ENCODE results near the gene ALAS1. TPM values are rescaled to one million over a fixed set of nuclear protein-coding genes. Genes with fewer than 3 reads are reported as not detected.

The ALAS1 gene
- total RNA-seq, 2 experiments from 2014 or later, result 34.4 to 43.6 TPM

DNA sequence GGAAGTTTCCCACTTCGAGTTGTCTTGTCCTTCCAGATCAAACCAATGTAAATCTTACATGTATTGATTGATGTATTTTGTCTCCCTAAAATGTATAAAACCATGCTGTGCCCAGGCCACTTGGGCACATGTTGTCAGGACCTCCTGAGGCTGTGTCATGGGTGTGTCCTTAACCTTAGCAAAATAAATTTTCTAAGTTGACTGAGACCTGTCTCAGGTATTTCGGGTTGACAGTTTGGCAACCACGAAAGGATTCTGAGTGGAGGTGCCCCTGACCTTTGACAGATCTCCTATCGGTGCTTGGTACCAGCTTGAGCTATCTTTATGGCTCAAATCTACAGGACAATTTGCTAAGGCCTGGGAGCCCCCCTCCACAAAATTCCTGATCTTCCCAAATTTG is 42.0 kb upstream of the ALAS1 start:
- peaks cover 8% of the 10 kb centered on the region; the same call in 1 of the 2 replicates for H3K36me3 ChIP-seq (ENCODE audit: insufficient read depth, low read length)
- no peaks in the 10 kb centered on the region for H3K9me2 ChIP-seq (ENCODE audit: insufficient read depth, low read length)
- peaks cover 9% of the 10 kb centered on the region for H3K4me1 ChIP-seq (ENCODE audit: insufficient read depth, low read length, poor library complexity, severe bottlenecking)
- TF ChIP-seq, protein P1, sequence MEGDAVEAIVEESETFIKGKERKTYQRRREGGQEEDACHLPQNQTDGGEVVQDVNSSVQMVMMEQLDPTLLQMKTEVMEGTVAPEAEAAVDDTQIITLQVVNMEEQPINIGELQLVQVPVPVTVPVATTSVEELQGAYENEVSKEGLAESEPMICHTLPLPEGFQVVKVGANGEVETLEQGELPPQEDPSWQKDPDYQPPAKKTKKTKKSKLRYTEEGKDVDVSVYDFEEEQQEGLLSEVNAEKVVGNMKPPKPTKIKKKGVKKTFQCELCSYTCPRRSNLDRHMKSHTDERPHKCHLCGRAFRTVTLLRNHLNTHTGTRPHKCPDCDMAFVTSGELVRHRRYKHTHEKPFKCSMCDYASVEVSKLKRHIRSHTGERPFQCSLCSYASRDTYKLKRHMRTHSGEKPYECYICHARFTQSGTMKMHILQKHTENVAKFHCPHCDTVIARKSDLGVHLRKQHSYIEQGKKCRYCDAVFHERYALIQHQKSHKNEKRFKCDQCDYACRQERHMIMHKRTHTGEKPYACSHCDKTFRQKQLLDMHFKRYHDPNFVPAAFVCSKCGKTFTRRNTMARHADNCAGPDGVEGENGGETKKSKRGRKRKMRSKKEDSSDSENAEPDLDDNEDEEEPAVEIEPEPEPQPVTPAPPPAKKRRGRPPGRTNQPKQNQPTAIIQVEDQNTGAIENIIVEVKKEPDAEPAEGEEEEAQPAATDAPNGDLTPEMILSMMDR (conservative IDR thresholded peaks at IDR 0.05; ENCODE audit: low read length), result no peak
- no peak for TF ChIP-seq EZH2phosphoT487 (IDR thresholded peaks at IDR 0.05; ENCODE audit: borderline replicate concordance, low read depth, low read length)
- no peaks in the 10 kb centered on the region for H3K9me3 ChIP-seq (ENCODE audit: low read length)
- intact Hi-C loops (cut with micrococcal nuclease; ENCODE audit: unreplicated experiment), result no loop called here
- ChIA-PET POLR2A (interaction anchor here (1.0 kb wide), 1 partner anchor 100 kb away, joined by 3 read pairs; the partner anchor contains the start of gene DUSP7), CTCF (ENCODE audit: unreplicated experiment) (no interaction called here)
- H4K20me1 ChIP-seq (ENCODE audit: insufficient read depth, low read length), result no peaks in the 10 kb centered on the region
- no peak overlapping the region for H3K4me2 ChIP-seq (ENCODE audit: low read length)
- DNase-seq (ENCODE audit: low spot score), result no peak
- no peak overlapping the region for H3K27ac ChIP-seq (ENCODE audit: low read depth, low read length, poor library complexity, severe bottlenecking)
- H3K4me3 ChIP-seq (ENCODE audit: low read depth, low read length, poor library complexity, severe bottlenecking), result no peak overlapping the region
- no TSS peak for BruUV-seq (replicated peaks)
- H2AFZ ChIP-seq (ENCODE audit: low read length), result peak overlapping the region; percentile 67; the same call in 1 of the 2 replicates
- H3K79me2 ChIP-seq (ENCODE audit: insufficient read depth, low read depth, low read length), result peaks cover 17% of the 10 kb centered on the region; the same call in 1 of the 2 replicates

DNA sequence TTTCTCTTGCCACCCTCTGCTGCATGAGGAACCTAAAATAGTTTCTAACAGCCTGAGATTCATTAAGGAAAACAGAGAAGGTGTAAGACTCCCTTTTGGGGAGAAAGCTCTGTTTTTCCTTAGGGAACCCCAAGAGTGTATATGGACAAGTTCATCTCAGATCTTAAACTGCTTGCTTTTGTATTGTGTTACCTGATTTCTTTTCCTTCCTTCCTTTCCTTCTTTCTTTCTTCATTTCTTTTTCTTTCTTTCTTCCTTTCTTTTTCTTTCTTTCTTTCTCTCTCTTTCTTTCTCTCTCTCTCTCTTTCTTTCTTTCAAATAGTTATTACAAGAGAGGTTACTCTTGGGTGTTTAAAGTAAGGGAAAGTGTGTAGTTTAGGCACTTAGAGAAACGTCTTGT is 38.5 kb upstream of the ALAS1 start:
- ChIA-PET POLR2A (interaction anchor here (0.6 to 0.7 kb wide), 3 partner anchors 10 to 160 kb away, joined by 3 to 5 read pairs (median 4); no protein-coding TSS in a partner anchor), CTCF (ENCODE audit: unreplicated experiment) (interaction anchor here (0.6 kb wide), 1 partner anchor 37 kb away, joined by 3 read pairs; no protein-coding TSS in a partner anchor)
- Histone ChIP-seq H3K9me2 (ENCODE audit: insufficient read depth, low read length) (no peaks in the 10 kb centered on the region), H3K27ac (ENCODE audit: low read depth, low read length, poor library complexity, severe bottlenecking) (no peak overlapping the region), H4K20me1 (ENCODE audit: insufficient read depth, low read length) (no peaks in the 10 kb centered on the region), H2AFZ (ENCODE audit: low read length) (no peak overlapping the region), H3K4me2 (ENCODE audit: low read length) (no peak overlapping the region), H3K9me3 (ENCODE audit: low read length) (0 out of 2 replicates have a peak, but pooled peaks cover 3% of the 10 kb centered on the region), H3K4me3 (ENCODE audit: low read depth, low read length, poor library complexity, severe bottlenecking) (no peak overlapping the region), H3K79me2 (ENCODE audit: insufficient read depth, low read depth, low read length) (no peaks in the 10 kb centered on the region), H3K4me1 (ENCODE audit: insufficient read depth, low read length, poor library complexity, severe bottlenecking) (no peaks in the 10 kb centered on the region), H3K36me3 (ENCODE audit: insufficient read depth, low read length) (no peaks in the 10 kb centered on the region)
- BruUV-seq (replicated peaks), result no TSS peak
- TF ChIP-seq, protein P1 (conservative IDR thresholded peaks at IDR 0.05; ENCODE audit: low read length), result no peak
- TF ChIP-seq EZH2phosphoT487 (IDR thresholded peaks at IDR 0.05; ENCODE audit: borderline replicate concordance, low read depth, low read length), result no peak
- intact Hi-C loops (cut with micrococcal nuclease; ENCODE audit: unreplicated experiment), result no loop called here
- DNase-seq (ENCODE audit: low spot score), result no peak

DNA sequence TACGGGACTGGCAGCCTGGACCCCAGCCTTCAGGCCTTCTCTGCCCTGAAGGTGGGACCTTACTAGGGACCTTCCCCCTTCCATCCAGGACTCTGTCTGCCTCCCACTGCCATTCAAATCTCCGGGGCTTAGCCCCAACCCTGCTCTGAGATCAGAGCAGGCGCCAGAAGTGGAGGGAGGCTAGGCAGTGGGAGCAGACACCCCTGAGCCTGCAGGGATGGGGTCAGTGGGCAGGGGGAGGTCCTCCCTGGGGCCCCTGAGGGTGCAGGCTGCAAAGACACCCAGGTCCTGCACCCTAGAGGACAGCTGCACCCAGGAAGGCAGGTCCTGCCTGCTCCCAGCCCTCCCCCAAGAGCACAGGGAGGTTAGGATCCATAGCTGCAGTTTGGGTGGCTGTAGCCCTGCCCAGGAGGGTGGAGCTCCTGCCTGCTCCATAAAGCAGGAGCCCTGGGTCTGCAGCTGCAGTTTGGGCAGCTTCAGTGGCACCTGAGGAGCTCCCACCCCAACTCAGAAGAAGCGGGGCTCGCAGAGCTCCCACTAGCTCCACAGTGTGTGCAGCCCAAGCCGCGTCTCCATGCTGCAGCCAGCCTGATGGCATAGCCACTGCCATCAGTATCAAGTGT is 35.6 kb upstream of the ALAS1 start:
- Histone ChIP-seq H3K36me3 (ENCODE audit: insufficient read depth, low read length) (no peaks in the 10 kb centered on the region), H3K4me3 (ENCODE audit: low read depth, low read length, poor library complexity, severe bottlenecking) (no peak overlapping the region), H3K4me2 (ENCODE audit: low read length) (no peak overlapping the region), H3K4me1 (ENCODE audit: insufficient read depth, low read length, poor library complexity, severe bottlenecking) (no peaks in the 10 kb centered on the region), H3K9me3 (ENCODE audit: low read length) (peaks cover 11% of the 10 kb centered on the region; the same call in 1 of the 2 replicates), H2AFZ (ENCODE audit: low read length) (no peak overlapping the region), H3K9me2 (ENCODE audit: insufficient read depth, low read length) (no peaks in the 10 kb centered on the region), H3K27ac (ENCODE audit: low read depth, low read length, poor library complexity, severe bottlenecking) (no peak overlapping the region), H3K79me2 (ENCODE audit: insufficient read depth, low read depth, low read length) (no peaks in the 10 kb centered on the region), H4K20me1 (ENCODE audit: insufficient read depth, low read length) (no peaks in the 10 kb centered on the region)
- no peak for TF ChIP-seq EZH2phosphoT487 (IDR thresholded peaks at IDR 0.05; ENCODE audit: borderline replicate concordance, low read depth, low read length)
- TF ChIP-seq, protein P1 (conservative IDR thresholded peaks at IDR 0.05; ENCODE audit: low read length), result no peak
- DNase-seq (ENCODE audit: low spot score), result no peak
- ChIA-PET CTCF (ENCODE audit: unreplicated experiment) (no interaction called here), POLR2A (interaction anchor here (0.7 kb wide), 1 partner anchor 529 kb away, joined by 3 read pairs; no protein-coding TSS in a partner anchor)
- intact Hi-C loops (cut with micrococcal nuclease; ENCODE audit: unreplicated experiment), result no loop called here
- BruUV-seq (replicated peaks), result no TSS peak

All from OCI-LY7 (cell line).